ENCODE data around the gene TCTN3. TPM values are rescaled to one million over a fixed set of nuclear protein-coding genes. Genes with fewer than 3 reads are reported as not detected.
"Not testable (repeated sequence)": the region's sequence is repeated elsewhere in the genome, so short reads cannot be mapped to it uniquely, and the experiment has no call there.

Gene TCTN3, protein sequence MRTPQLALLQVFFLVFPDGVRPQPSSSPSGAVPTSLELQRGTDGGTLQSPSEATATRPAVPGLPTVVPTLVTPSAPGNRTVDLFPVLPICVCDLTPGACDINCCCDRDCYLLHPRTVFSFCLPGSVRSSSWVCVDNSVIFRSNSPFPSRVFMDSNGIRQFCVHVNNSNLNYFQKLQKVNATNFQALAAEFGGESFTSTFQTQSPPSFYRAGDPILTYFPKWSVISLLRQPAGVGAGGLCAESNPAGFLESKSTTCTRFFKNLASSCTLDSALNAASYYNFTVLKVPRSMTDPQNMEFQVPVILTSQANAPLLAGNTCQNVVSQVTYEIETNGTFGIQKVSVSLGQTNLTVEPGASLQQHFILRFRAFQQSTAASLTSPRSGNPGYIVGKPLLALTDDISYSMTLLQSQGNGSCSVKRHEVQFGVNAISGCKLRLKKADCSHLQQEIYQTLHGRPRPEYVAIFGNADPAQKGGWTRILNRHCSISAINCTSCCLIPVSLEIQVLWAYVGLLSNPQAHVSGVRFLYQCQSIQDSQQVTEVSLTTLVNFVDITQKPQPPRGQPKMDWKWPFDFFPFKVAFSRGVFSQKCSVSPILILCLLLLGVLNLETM
- 74.6 and 77.8 TPM in 2 replicates for total RNA-seq (2014; rRNA removed; shearing (Covaris generic))
- polyA plus RNA-seq (2015; cell fraction: cytosol; rRNA removed): 92.8 and 118 TPM in 2 replicates
- 34.8 and 36.9 TPM in 2 replicates for polyA plus RNA-seq (2015; cell fraction: nucleus; rRNA removed)

DNA sequence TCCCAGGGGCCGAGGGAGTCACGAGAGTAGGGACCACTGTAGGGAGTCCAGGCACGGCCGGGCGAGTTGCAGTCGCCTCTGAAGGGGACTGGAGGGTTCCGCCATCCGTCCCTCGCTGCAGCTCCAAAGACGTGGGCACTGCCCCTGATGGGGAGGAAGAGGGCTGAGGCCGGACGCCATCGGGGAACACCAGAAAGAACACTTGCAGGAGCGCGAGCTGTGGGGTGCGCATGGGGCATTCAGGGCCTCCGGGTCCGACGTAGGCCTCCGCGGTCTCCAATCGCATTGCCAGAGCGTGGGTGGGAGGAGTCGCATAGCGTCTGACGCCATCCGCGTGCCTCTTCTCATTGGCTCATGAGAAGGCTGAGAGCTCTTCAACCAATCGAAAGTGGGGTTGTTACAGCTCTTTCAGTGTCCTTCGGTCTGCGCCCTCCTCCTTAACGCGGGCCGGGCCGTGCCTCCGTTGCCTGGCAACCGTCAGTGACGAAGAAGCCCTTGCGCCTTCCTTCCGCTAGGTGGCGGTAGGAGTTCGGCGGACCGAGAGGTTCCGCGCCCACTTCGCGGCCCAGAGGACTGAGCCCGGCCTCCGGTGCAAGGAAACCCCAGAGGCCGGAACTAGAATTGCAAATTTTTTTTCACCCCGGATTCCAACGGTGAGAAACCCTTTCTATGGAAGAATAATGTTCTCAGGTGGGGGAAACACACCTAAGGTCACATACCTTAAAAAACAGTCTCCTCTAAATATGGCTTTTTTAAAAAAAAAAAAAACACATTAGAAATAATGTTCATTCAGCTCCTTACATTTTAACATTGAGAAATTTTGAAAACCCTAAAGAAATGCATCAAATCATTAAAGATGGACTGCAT lies at the start of gene TCTN3:
TSS of gene TCTN3 (minus strand) at position 260 of the 867 bp plus-strand sequence. CDS start at position 232, 28 bp downstream.
- in situ Hi-C loops (cut with HindIII; ENCODE audit: low pct_unique_long_range_greater_than_20kb, low sequenced_read_pairs): no loop called here

DNA sequence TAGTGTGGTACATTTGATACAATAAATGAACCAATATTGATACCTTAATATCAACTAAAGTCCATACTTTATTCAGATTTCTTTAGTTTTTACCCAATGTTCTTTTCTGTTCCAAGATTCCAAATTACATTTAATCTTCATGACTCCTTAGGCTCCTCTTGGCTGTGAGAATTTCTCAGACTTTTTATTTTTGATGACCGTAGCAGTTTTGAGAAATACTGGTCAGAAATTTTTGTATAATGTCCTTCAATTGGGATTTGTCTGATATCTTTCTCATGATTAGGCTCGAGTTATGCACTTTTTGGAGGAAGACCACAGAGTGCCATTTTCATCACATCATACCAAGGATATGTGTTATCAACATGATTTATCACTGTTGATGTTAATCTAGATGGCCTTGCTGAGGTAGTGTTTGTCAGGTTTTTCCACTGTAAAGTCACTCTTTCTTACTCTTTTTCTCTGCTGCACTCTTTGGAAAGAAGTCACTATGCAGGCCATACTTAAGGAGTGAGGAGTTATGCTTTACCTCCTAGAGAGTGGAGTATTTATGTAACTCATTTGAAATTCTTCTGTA lies 49.3 kb upstream of the TCTN3 start:
- in situ Hi-C loops (cut with HindIII; ENCODE audit: low pct_unique_long_range_greater_than_20kb, low sequenced_read_pairs): no loop called here
- DNase-seq (ENCODE audit: low read depth, low spot score): no peak

More for the DNA sequence above, at the start of gene TCTN3:
- peak; percentile 99 for DNase-seq (ENCODE audit: low read depth, low spot score)

DNA sequence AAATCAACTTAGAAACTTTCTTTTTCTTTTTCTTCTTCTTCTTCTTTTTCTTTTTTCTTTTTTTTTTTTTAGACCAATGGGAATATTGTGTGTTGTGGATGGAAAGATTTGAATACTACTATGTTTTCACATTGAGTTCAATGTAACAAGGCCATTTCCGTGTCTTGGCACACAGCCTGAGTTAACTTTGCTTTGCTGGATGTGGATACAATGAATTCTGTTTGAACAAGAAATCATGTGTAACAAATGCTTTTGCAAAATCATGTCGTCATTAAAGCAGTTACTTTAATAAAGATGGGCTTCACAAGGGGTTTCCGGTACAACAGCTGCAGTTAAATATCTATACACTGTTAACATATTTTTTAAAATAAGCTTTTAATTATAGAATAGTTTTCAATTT lies 48.8 kb upstream of the TCTN3 start:
- in situ Hi-C loops (cut with HindIII; ENCODE audit: low pct_unique_long_range_greater_than_20kb, low sequenced_read_pairs): no loop called here
- no peak for DNase-seq (ENCODE audit: low read depth, low spot score)

DNA sequence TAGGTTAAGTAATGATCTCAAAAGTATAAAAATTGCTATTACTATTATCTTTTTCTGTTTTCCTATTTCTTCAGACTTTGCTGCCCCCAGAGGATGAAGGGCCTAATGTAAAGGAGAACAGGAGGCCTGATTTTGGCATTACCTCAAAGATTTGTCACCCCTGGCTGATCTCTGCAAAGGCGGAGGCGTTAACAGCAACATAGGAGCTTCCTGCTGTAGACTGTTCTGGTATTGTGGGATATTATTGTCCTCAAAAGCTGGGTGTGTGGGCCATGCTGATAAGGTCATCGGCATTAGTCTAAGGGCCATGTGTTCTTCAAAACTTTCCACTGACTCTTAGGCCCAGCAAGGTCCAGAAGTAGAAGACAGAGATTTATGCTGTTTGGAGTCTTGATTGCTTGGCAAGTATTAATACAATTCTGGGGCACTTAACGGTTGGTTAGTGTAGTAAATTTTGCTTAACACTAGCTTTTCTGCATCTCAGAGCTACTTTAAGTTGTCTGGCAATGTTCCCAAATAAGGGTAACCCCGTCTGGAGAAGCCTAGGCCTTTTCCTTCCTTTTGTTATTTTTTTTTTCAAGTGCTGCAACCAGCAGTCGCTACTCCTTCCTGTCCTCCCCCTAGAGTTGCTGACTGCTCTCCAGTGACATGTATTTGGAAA lies 48.2 kb upstream of the TCTN3 start:
- DNase-seq (ENCODE audit: low read depth, low spot score): no peak
- in situ Hi-C loops (cut with HindIII; ENCODE audit: low pct_unique_long_range_greater_than_20kb, low sequenced_read_pairs): no loop called here

GRCh38 chr10:95739056-95739455 lies 45.3 kb upstream of the TCTN3 start:
- in situ Hi-C loops (cut with HindIII; ENCODE audit: low pct_unique_long_range_greater_than_20kb, low sequenced_read_pairs): no loop called here
- no peak for DNase-seq (ENCODE audit: low read depth, low spot score)

GRCh38 chr10:95732907-95733306 lies 39.2 kb upstream of the TCTN3 start:
- in situ Hi-C loops (cut with HindIII; ENCODE audit: low pct_unique_long_range_greater_than_20kb, low sequenced_read_pairs): not testable (repeated sequence)

DNA sequence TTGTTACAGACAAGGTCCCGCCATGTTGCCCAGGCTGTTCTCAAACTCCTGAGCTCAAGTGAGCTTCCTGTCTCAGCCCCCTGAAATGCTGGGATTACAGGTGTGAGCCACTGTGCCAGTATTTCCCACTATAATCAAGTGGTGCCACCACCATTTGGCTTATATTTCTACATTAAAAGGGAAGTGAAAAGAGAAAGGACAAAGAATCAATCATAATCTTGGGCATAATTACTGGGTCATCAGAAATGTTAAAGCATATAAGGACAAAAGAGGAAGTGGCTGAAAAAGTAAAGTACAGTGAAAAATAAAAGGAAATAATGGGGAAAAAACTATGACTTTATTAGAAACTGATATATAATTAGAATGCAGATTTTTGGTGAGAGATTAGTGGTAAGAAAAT lies 36.5 kb upstream of the TCTN3 start:
- no peak for DNase-seq (ENCODE audit: low read depth, low spot score)
- in situ Hi-C loops (cut with HindIII; ENCODE audit: low pct_unique_long_range_greater_than_20kb, low sequenced_read_pairs): no loop called here

More at GRCh38 chr10:95732907-95733306, 39.2 kb upstream of the TCTN3 start:
- DNase-seq (ENCODE audit: low read depth, low spot score): not testable (repeated sequence)

DNA sequence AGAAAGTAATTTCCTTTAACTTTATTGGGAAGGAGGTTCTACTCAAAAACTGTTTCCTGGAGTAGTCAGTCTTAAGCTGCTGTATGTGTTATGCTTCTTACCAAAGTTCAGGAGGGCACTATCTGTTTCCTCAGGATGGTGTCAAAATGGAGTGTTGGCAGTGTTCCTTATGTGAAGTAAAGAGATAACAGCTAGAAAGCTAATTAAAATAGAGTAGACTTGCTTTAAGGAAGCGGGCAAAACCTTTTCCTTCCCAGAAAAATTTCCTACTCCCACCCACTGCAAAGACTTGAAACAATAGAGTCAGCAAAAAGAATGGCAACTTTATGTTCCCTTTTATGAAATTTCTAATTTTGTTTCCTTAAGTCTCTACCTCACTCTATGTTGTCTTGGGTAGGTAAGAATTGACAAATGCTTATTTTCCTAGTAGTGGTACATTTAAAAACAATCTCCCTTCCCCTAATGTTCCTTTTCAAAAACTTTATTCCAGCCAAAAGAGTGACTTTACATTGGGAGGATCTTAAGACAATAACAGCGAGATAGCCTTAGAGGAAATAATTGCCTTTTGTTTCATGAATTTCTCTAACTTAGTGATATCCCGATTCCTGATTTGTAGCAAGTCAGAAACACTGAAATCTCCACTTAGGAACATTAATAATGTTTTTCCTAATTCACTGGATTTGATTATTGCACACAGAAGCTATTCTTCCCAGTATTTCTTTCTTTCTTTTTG lies 35.8 kb upstream of the TCTN3 start:
- no peak for DNase-seq (ENCODE audit: low read depth, low spot score)
- in situ Hi-C loops (cut with HindIII; ENCODE audit: low pct_unique_long_range_greater_than_20kb, low sequenced_read_pairs): no loop called here

DNA sequence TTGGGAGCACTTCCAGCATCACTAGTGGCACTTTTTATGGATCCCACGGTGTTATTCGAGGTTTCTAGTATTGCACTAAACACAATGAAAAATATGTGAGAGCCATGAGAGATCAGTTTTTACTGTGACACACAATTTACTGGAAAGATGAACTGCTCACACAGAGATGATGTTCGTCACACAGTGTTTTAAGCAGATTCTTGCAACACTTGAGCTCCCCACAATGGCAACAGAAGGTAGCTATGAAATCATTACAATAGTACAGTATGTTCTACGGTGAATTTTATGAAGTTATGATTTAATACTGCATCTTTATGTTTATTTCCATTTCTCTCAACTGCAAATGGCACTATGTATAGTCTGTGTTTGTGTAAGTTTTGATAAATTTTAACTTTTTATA lies 34.8 kb upstream of the TCTN3 start:
- no peak for DNase-seq (ENCODE audit: low read depth, low spot score)
- in situ Hi-C loops (cut with HindIII; ENCODE audit: low pct_unique_long_range_greater_than_20kb, low sequenced_read_pairs): no loop called here

DNA sequence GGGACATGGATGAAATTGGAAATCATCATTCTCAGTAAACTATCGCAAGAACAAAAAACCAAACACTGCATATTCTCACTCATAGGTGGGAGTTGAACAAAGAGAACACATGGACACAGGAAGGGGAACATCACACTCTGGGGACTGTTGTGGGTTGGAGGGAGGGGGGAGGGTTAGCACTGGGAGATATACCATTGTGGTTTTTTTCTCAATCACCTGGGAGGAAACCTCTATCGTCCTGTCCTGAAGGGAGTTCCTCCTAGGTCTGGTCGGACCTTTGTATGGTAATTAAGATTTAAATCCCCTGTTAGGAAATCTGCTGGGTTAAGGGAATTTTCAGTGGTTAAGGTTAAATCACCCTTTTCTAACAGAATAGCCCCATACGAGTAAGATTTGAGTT lies 28.8 kb upstream of the TCTN3 start:
- in situ Hi-C loops (cut with HindIII; ENCODE audit: low pct_unique_long_range_greater_than_20kb, low sequenced_read_pairs); DNase-seq (ENCODE audit: low read depth, low spot score): not testable (repeated sequence)

- DNase-seq (ENCODE audit: low read depth, low spot score); in situ Hi-C loops (cut with HindIII; ENCODE audit: low pct_unique_long_range_greater_than_20kb, low sequenced_read_pairs): not testable (repeated sequence)
Observed at GRCh38 chr10:95720745-95721144, 27.0 kb upstream of the TCTN3 start.

DNA sequence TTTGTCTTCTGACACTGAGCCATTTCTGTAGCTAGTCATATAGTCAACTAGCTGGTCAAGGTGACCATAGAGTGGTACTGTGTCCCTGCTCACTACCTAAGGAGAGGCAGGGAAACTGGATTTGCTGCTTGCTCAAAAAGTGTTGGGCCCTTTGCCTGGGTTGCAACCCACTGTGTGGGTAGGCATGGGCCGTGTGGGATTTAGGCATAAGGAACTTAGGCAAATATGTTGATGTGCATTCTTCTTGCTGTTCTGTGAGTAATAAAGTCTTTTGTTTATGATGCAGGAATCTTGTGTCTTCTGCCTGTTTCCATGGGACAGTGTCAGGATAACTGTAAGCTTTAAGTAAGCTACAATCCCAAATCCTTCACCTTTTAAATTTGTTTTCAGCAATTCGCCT lies 23.1 kb upstream of the TCTN3 start:
- DNase-seq (ENCODE audit: low read depth, low spot score): no peak
- in situ Hi-C loops (cut with HindIII; ENCODE audit: low pct_unique_long_range_greater_than_20kb, low sequenced_read_pairs): no loop called here

GRCh38 chr10:95716466-95716865 lies 22.7 kb upstream of the TCTN3 start:
- in situ Hi-C loops (cut with HindIII; ENCODE audit: low pct_unique_long_range_greater_than_20kb, low sequenced_read_pairs): no loop called here
- DNase-seq (ENCODE audit: low read depth, low spot score): no peak

DNA sequence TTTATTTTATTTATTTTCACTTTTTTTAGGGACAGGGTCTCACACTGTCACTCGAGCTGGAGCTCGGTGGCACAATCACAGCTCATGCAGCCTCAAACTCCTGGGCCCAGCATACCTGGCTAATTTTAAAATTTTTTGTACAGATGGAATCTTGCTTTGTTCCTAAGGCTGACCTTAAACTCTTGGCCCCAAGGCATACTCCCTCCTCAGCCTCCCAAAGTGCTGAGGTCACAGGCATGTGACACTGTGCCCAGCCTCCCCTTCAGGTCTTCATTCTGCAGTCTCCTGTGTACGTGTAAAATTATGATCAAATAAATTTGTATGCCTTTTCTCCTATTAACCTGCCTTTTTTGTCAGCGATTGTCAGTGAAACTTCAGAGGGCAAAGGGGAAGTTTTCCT lies 17.8 kb upstream of the TCTN3 start:
- no peak for DNase-seq (ENCODE audit: low read depth, low spot score)
- in situ Hi-C loops (cut with HindIII; ENCODE audit: low pct_unique_long_range_greater_than_20kb, low sequenced_read_pairs): no loop called here

DNA sequence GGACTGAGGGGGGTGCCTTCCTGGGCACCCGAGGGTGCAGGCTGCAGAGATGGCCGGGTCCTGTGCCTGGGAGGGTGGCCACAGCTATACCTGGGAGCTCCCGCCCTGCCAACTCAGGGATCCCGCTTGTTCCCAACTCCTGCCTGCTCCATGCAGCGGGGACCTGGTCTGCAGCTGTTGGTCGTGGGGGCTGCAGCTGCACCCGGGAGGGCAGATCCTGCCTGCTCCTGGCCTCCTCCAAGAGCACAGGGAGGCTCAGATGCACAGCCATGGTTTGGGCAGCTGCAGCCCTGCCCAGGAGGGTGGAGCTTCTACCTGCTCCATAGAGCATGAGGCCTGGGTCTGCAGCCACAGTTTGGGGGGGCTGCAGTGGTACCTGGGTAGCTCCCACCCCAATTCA lies 13.3 kb upstream of the TCTN3 start:
- DNase-seq (ENCODE audit: low read depth, low spot score): no peak
- in situ Hi-C loops (cut with HindIII; ENCODE audit: low pct_unique_long_range_greater_than_20kb, low sequenced_read_pairs): no loop called here

GRCh38 chr10:95706573-95706972 lies 12.8 kb upstream of the TCTN3 start:
- in situ Hi-C loops (cut with HindIII; ENCODE audit: low pct_unique_long_range_greater_than_20kb, low sequenced_read_pairs): no loop called here
- no peak for DNase-seq (ENCODE audit: low read depth, low spot score)

- in situ Hi-C loops (cut with HindIII; ENCODE audit: low pct_unique_long_range_greater_than_20kb, low sequenced_read_pairs): no loop called here
- DNase-seq (ENCODE audit: low read depth, low spot score): no peak
Observed at GRCh38 chr10:95698415-95698814, 4.7 kb upstream of the TCTN3 start.

Measured in SK-MEL-5 (cell line).